Retina (tissue), 1 donor: ENCODE data around the gene ATP6V1B1.

Experiments used
- DNase-seq: peaks from one replicate; pipeline ENCODE4 v3.0.0-alpha.2; 2016

Gene ATP6V1B1

GRCh38 chr2:70902067-70902442, 33.6 kb upstream of the ATP6V1B1 start:
- no peak for DNase-seq

- DNase-seq, result no peak
Observed at GRCh38 chr2:70902579-70902978, 33.1 kb upstream of the ATP6V1B1 start.

GRCh38 chr2:70903171-70903570, 32.5 kb upstream of the ATP6V1B1 start:
- no peak for DNase-seq

- peak; percentile 71 for DNase-seq
Observed at GRCh38 chr2:70903641-70904340, 31.9 kb upstream of the ATP6V1B1 start.

GRCh38 chr2:70904371-70905216, 31.1 kb upstream of the ATP6V1B1 start:
- peak; percentile 76 for DNase-seq

- DNase-seq, result peak; percentile 56
Observed at GRCh38 chr2:70905443-70906421, 30.0 kb upstream of the ATP6V1B1 start.

GRCh38 chr2:70906439-70907005, 29.2 kb upstream of the ATP6V1B1 start:
- peak; percentile 55 for DNase-seq

GRCh38 chr2:70907130-70908057, 28.3 kb upstream of the ATP6V1B1 start:
- peak; percentile 74 for DNase-seq

- no peak for DNase-seq
Observed at GRCh38 chr2:70916291-70916690, 19.4 kb upstream of the ATP6V1B1 start.

GRCh38 chr2:70918016-70918415, 17.7 kb upstream of the ATP6V1B1 start:
- no peak for DNase-seq

GRCh38 chr2:70919672-70920366, 15.9 kb upstream of the ATP6V1B1 start:
- DNase-seq, result peak; percentile 92

GRCh38 chr2:70920367-70920715, 15.4 kb upstream of the ATP6V1B1 start:
- no peak for DNase-seq

GRCh38 chr2:70921031-70921430, 14.7 kb upstream of the ATP6V1B1 start:
- DNase-seq, result no peak

- no peak for DNase-seq
Observed at GRCh38 chr2:70921839-70922234, 13.9 kb upstream of the ATP6V1B1 start.

GRCh38 chr2:70922235-70923234, 13.2 kb upstream of the ATP6V1B1 start:
- peak; percentile 83 for DNase-seq

GRCh38 chr2:70923378-70924015, 12.2 kb upstream of the ATP6V1B1 start:
- no peak for DNase-seq

GRCh38 chr2:70926042-70926441, 9.7 kb upstream of the ATP6V1B1 start:
- DNase-seq, result no peak

GRCh38 chr2:70927138-70927537, 8.6 kb upstream of the ATP6V1B1 start:
- DNase-seq, result no peak

- no peak for DNase-seq
Observed at GRCh38 chr2:70927641-70928040, 8.1 kb upstream of the ATP6V1B1 start.
